Stomach (tissue), 9 donors: ENCODE data around the gene MFSD6. TPM values are rescaled to one million over a fixed set of nuclear protein-coding genes. Genes with fewer than 3 reads are reported as not detected.
A peak's percentile ranks its signal among the peaks of the same experiment; 100 is the strongest.

Experiments
- DNase-seq, 2 donors: peaks; one replicate each; pipeline versions ENCODE4 v3.0.0 to v3.0.0-alpha.2; 2013 to 2019
- H3K27ac ChIP-seq, 5 donors: fragments of 200-600 bp in 4 of 5; sonication (generic) in 4 of 5; one replicate each; pipeline ENCODE4 v1.5.1; 2013 to 2019; ENCODE audit warnings: mild to moderate bottlenecking in 1 of 5, moderate library complexity in 1 of 5
- H3K27me3 ChIP-seq, 3 donors: fragments of 200-600 bp; sonication (generic); one replicate each; pipeline ENCODE4 v1.5.1; 2017 to 2019; ENCODE audit warnings: mixed run types in 1 of 3
- H3K36me3 ChIP-seq, 4 donors: fragments of 200-600 bp; sonication (generic); 1 replicate in 3 of 4; 2 replicates in 1 of 4; pipeline ENCODE4 v1.5.1; 2016 to 2019
- H3K4me1 ChIP-seq, 4 donors: fragments of 200-600 bp; sonication (generic); one replicate each; pipeline ENCODE4 v1.5.1; 2016 to 2019
- H3K4me3 ChIP-seq, 4 donors: fragments of 200-600 bp; sonication (generic) in 3 of 4; one replicate each; pipeline ENCODE4 v1.5.1; 2016 to 2019; ENCODE audit warnings: mild to moderate bottlenecking in 1 of 4
- H3K9me3 ChIP-seq, 4 donors: fragments of 200-600 bp; sonication (generic); one replicate each; pipeline ENCODE4 v1.5.1; 2016 to 2019
- EP300 ChIP-seq: sonication (generic); formaldehyde crosslinking; IDR thresholded peaks from one replicate; pipeline ENCODE4 v1.6.1; 2017; ENCODE audit warnings: antibody characterized with exemption
- POLR2A ChIP-seq, 4 donors: fragments of 450-650 bp; IDR thresholded peaks; one replicate each; pipeline ENCODE4 v1.6.1; 2016; ENCODE audit warnings: antibody characterized with exemption in 4 of 4, control low read depth in 2 of 4, mild to moderate bottlenecking in 1 of 4, moderate library complexity in 1 of 4
- POLR2AphosphoS5 ChIP-seq, 3 donors: sonication (generic); formaldehyde crosslinking; IDR thresholded peaks; one replicate each; pipeline ENCODE4 v1.6.1; 2016; ENCODE audit warnings: antibody characterized with exemption in 3 of 3
- WGBS, 5 donors: extraction: QIAGEN DNeasy Blood & Tissue Kit in 3 of 5; methylation state at CpG; one replicate each; pipeline versions ENCODE4 v1.1.5 to v1.1.7; 2013 to 2018; 5-methylcytosine and 5-hydroxymethylcytosine counted together
- intact Hi-C: fragments of 100-400 bp; cut with DNase I; formaldehyde crosslinking; loops from one replicate; pipeline ENCODE4 v1.15.1; 2023; ENCODE audit warnings: low total_unique reads
- polyA plus RNA-seq, 3 donors: library from polyadenylated mRNA; stranded (reverse); fragments of 200-250 nt; gene quantifications; one replicate each; pipeline ENCODE4 v1.2.3, GENCODE V29; 2013
- total RNA-seq, 5 donors: library from RNA; depleted of rRNA; stranded (reverse); fragments of >200 nt; gene quantifications; one replicate each; pipeline versions ENCODE4 v1.1.0 to v1.2.3, GENCODE V29; 2014 to 2016
- TF ChIP-seq, protein P1 (sequence below), 7 experiments: fragments of 450-650 bp in 4 of 7; fragments of 200-600 bp in 3 of 7; sonication (generic) in 3 of 7; IDR thresholded peaks; one replicate each; pipeline ENCODE4 v1.5.1; 2016 to 2019; ENCODE audit warnings: antibody characterized with exemption in 7 of 7, control low read depth in 2 of 7, mild to moderate bottlenecking in 1 of 7
- donor health status: healthy with polysubstance abuse.
- donor health status: Bipolar disorder and iron deficiency.
- donor health status: healthy.

MFSD6 gene
- total and polyA plus RNA-seq, 8 donors = 9.2 to 134 (median 37.2) TPM

- no peak overlapping the region for H3K4me3 ChIP-seq
- intact Hi-C loops = loop anchor here (10.0 kb wide), 1 partner anchor 108 kb away; no protein-coding TSS in a partner anchor
- TF ChIP-seq EP300 (no peak), POLR2A (IDR thresholded peaks at IDR 0.05) (no peak), POLR2AphosphoS5 (IDR thresholded peaks at IDR 0.05) (no peak)
- TF ChIP-seq, protein P1, sequence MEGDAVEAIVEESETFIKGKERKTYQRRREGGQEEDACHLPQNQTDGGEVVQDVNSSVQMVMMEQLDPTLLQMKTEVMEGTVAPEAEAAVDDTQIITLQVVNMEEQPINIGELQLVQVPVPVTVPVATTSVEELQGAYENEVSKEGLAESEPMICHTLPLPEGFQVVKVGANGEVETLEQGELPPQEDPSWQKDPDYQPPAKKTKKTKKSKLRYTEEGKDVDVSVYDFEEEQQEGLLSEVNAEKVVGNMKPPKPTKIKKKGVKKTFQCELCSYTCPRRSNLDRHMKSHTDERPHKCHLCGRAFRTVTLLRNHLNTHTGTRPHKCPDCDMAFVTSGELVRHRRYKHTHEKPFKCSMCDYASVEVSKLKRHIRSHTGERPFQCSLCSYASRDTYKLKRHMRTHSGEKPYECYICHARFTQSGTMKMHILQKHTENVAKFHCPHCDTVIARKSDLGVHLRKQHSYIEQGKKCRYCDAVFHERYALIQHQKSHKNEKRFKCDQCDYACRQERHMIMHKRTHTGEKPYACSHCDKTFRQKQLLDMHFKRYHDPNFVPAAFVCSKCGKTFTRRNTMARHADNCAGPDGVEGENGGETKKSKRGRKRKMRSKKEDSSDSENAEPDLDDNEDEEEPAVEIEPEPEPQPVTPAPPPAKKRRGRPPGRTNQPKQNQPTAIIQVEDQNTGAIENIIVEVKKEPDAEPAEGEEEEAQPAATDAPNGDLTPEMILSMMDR (IDR thresholded peaks at IDR 0.05) = no peak
- no peak for DNase-seq
- 75 to 89% (median 84%) methylated on average over 4 of the region's 4 CpGs for WGBS, 5 donors
- peak overlapping the region in 3 of 5 donors; percentile 92 to 95 (median 94) for H3K27ac ChIP-seq
- H3K9me3 ChIP-seq = no peaks in the 10 kb centered on the region
- H3K36me3 ChIP-seq = no peaks in the 10 kb centered on the region
- peaks cover 19 to 40% (median 30%) of the 10 kb centered on the region in 4 donors for H3K4me1 ChIP-seq
- no peaks in the 10 kb centered on the region for H3K27me3 ChIP-seq
Measured at GRCh38 chr2:190406805-190407204, 1.4 kb upstream of the MFSD6 start.

- no peaks in the 10 kb centered on the region for H3K9me3 ChIP-seq
- 38 to 50% (median 49%) methylated on average over 11 of the region's 11 CpGs for WGBS, 5 donors
- peak overlapping the region; percentile 77 to 87 (median 84) for H3K4me3 ChIP-seq
- peaks cover 21 to 44% (median 32%) of the 10 kb centered on the region in 4 donors for H3K4me1 ChIP-seq
- H3K27me3 ChIP-seq = no peaks in the 10 kb centered on the region
- TF ChIP-seq, protein P1 (IDR thresholded peaks at IDR 0.05) = no peak
- no peaks in the 10 kb centered on the region for H3K36me3 ChIP-seq
- H3K27ac ChIP-seq = peak overlapping the region; percentile 92 to 98 (median 95)
- intact Hi-C loops = loop anchor here (10.0 kb wide), 1 partner anchor 108 kb away; no protein-coding TSS in a partner anchor
- DNase-seq = peak in 1 of 2 donors; percentile 73
Measured at GRCh38 chr2:190407246-190407661, 901 bp upstream of the MFSD6 start.

GRCh38 chr2:190408538-190409271 lies 550 bp downstream of the MFSD6 start:
- WGBS, 5 donors = 0 to 3% (median 1%) methylated on average over 17 to 54 of the region's 54 CpGs
- Histone ChIP-seq H3K27ac (peak overlapping the region; percentile 92 to 98 (median 95)), H3K9me3 (no peaks in the 10 kb centered on the region), H3K36me3 (no peaks in the 10 kb centered on the region), H3K4me3 (peak overlapping the region; percentile 77 to 87 (median 84)), H3K4me1 (peaks cover 33 to 59% (median 42%) of the 10 kb centered on the region in 4 donors), H3K27me3 (no peaks in the 10 kb centered on the region)
- TF ChIP-seq POLR2AphosphoS5 (IDR thresholded peaks at IDR 0.05) (peak in 2 of 3 donors; percentile 77 to 83), POLR2A (IDR thresholded peaks at IDR 0.05) (no peak)
- peak; percentile 70 to 87 for DNase-seq
- intact Hi-C loops = loop anchor here (10.0 kb wide), 1 partner anchor 106 kb away; no protein-coding TSS in a partner anchor

GRCh38 chr2:190409616-190410015 lies 1.5 kb downstream of the MFSD6 start:
- Histone ChIP-seq H3K27me3 (no peaks in the 10 kb centered on the region), H3K9me3 (no peaks in the 10 kb centered on the region), H3K27ac (peak overlapping the region in 4 of 5 donors; percentile 92 to 95 (median 94)), H3K4me1 (peaks cover 37 to 63% (median 47%) of the 10 kb centered on the region in 4 donors), H3K4me3 (peak overlapping the region; percentile 77 to 87 (median 84)), H3K36me3 (no peaks in the 10 kb centered on the region)
- no peak for DNase-seq
- 13 to 34% (median 18%) methylated on average over 2 of the region's 2 CpGs for WGBS, 5 donors
- no peak for TF ChIP-seq POLR2A (IDR thresholded peaks at IDR 0.05)
- intact Hi-C loops = loop anchor here (10.0 kb wide), 1 partner anchor 105 kb away; no protein-coding TSS in a partner anchor

- TF ChIP-seq POLR2A (IDR thresholded peaks at IDR 0.05) = no peak
- TF ChIP-seq, protein P1 (IDR thresholded peaks at IDR 0.05) = no peak
- TF ChIP-seq EP300 = no peak
- TF ChIP-seq POLR2AphosphoS5 (IDR thresholded peaks at IDR 0.05) = no peak
- H3K4me3 ChIP-seq = peak overlapping the region in 1 of 4 donors; percentile 83
- H3K4me1 ChIP-seq = peaks cover 37 to 65% (median 47%) of the 10 kb centered on the region in 4 donors
- H3K27me3 ChIP-seq = no peaks in the 10 kb centered on the region
- intact Hi-C loops = no loop called here
- no peaks in the 10 kb centered on the region for H3K36me3 ChIP-seq
- no peaks in the 10 kb centered on the region for H3K9me3 ChIP-seq
- H3K27ac ChIP-seq = peak overlapping the region in 1 of 5 donors; percentile 95
- DNase-seq = no peak
- WGBS, 5 donors = 37 to 70% (median 51%) methylated on average over 3 of the region's 3 CpGs
Measured at GRCh38 chr2:190410166-190410565, 2.0 kb downstream of the MFSD6 start.
